ENCODE data around the gene RPL13A. TPM values are rescaled to one million over a fixed set of nuclear protein-coding genes. Genes with fewer than 3 reads are reported as not detected.

The RPL13A gene
- total and polyA plus RNA-seq, 9 of the 15 experiments (the other 6 are each of a cell fraction or from before 2014, with no cell fraction given): 1,744 to 5,482 (median 2,949) TPM

- TF ChIP-seq ZBTB1 (CRISPR knock-in tag; IDR thresholded peaks at IDR 0.05; ENCODE audit: borderline replicate concordance, low read depth): no peak
- peak; percentile 30; the same call in 1 of the 2 replicates for TF ChIP-seq ZBTB49 (CRISPR knock-in tag; IDR thresholded peaks at IDR 0.05; ENCODE audit: borderline replicate concordance)
- no peak for TF ChIP-seq MCM5 (IDR thresholded peaks at IDR 0.05; ENCODE audit: low read depth)
- no peak for TF ChIP-seq ATF6 (CRISPR knock-in tag; IDR thresholded peaks at IDR 0.05)
- peak; percentile 74 for TF ChIP-seq CBX1 (IDR thresholded peaks at IDR 0.05; ENCODE audit: low read depth)
- peak; percentile 61; the same call in 1 of the 2 replicates for TF ChIP-seq ETS1 (conservative IDR thresholded peaks at IDR 0.05; ENCODE audit: control insufficient read depth, low read depth, low read length)
- TF ChIP-seq DLX4 (CRISPR knock-in tag; IDR thresholded peaks at IDR 0.05): no peak
- no peak for TF ChIP-seq IRF2 (CRISPR knock-in tag; IDR thresholded peaks at IDR 0.05)
- TF ChIP-seq BCLAF1 (IDR thresholded peaks at IDR 0.05; ENCODE audit: borderline replicate concordance in 1 of 2, control insufficient read depth in 1 of 2, low read depth in 2 of 2, low read length in 1 of 2): no peak
- TF ChIP-seq TARDBP (IDR thresholded peaks at IDR 0.05): no peak
- 0 out of 2 replicates have a peak, but pooled peaks have one; percentile 62 for TF ChIP-seq IRF1 (CRISPR knock-in tag; IDR thresholded peaks at IDR 0.05; ENCODE audit: borderline replicate concordance)
- TF ChIP-seq ZNF253 (CRISPR knock-in tag; conservative IDR thresholded peaks at IDR 0.05): no peak
- no peak for TF ChIP-seq ZBTB17 (CRISPR knock-in tag; IDR thresholded peaks at IDR 0.05)
- TF ChIP-seq ZNF282 (CRISPR knock-in tag; IDR thresholded peaks at IDR 0.05): no peak
- peak; percentile 99 for TF ChIP-seq KDM5B (IDR thresholded peaks at IDR 0.05; ENCODE audit: insufficient replicate concordance, low read depth, low read length)
- TF ChIP-seq U2AF2 (optimal IDR thresholded peaks at IDR 0.05; ENCODE audit: low read depth, low read length): no peak
Measured at GRCh38 chr19:49487277-49488045, at the start of gene RPL13A (continued).
